GM12892 (cell line): ENCODE results near the gene CCR3.

Experiments used
- POLR2A ChIP-seq: IDR thresholded peaks from 2 replicates; pipeline ENCODE4 v1.6.1; 2011; ENCODE audit warnings: low read depth, low read length, control low read depth
- POLR2AphosphoS5 ChIP-seq: IDR thresholded peaks from 2 replicates; pipeline ENCODE4 v1.6.1; 2011; ENCODE audit warnings: low read depth, low read length, control low read depth

DNA sequence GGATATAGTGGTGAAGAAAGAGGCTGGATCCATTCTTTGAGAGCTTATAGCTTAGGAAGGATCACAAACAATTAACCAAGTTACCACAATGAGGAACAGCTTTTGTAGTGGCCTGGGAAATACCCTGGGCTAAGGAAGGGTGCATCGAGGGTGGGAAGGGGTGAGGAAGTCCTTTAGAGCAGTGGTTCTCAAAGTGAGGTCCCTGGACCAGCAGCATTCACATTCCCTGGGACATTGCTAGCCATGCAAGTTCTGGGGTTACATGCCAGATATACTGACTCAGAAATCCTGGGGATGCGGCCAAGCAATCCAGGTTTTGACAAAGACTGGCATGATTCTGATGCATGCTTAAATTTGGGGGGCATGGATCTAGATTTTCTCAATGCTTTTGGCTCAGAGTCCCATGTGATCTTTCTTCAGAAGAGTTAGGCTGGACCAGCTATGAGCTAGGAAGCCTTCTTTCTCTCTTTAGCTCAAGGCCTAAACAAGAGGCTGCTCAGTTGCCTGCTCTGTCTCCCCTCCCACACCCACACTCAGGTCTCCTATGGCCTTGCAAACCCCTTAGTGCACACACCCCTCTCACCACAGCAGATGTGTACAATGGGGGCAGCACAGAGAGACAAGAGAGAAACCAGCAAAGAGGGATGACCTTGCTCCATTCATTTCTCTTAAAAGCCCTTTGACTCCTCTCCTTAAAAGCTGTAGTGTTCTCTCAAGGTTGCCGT lies 32.4 kb upstream of the CCR3 start:
- TF ChIP-seq POLR2AphosphoS5 (no peak), POLR2A (no peak)
